CD4-positive, alpha-beta memory T cell (primary cell): Measurements from ENCODE around the gene DNAH10. TPM values are rescaled to one million over a fixed set of nuclear protein-coding genes. Genes with fewer than 3 reads are reported as not detected.

Experiments used
- CTCF ChIA-PET: fragments of 350-600 bp; sonication (Branson Sonifier 250); formaldehyde crosslinking; loops from one replicate; lab custom pipeline; 2021; ENCODE audit warnings: inconsistent platforms; ENCODE audit not compliant: partially characterized antibody; lab: Charles Lee
- POLR2A ChIA-PET: fragments of 350-600 bp; sonication (Branson Sonifier 250); formaldehyde crosslinking; loops from one replicate; lab custom pipeline; 2021; ENCODE audit not compliant: partially characterized antibody; lab: Charles Lee
- DNase-seq, 5 donors: peaks; one replicate each; pipeline versions ENCODE4 v3.0.0 to v3.0.0-alpha.2; 2020 to 2022; ENCODE audit warnings: mixed read lengths in 1 of 5
- H3K27ac ChIP-seq: one replicate; pipeline ENCODE4 v1.7.0; 2013; ENCODE audit warnings: low read depth, low read length
- H3K27me3 ChIP-seq: 2 replicates; pipeline ENCODE4 v1.7.0; 2013; ENCODE audit warnings: mild to moderate bottlenecking, low read length, moderate library complexity; ENCODE audit not compliant: insufficient read depth
- H3K36me3 ChIP-seq: 2 replicates; pipeline ENCODE4 v1.7.0; 2013; ENCODE audit warnings: mild to moderate bottlenecking, low read length, moderate library complexity; ENCODE audit not compliant: insufficient read depth
- H3K4me1 ChIP-seq: 2 replicates; pipeline ENCODE4 v1.7.0; 2013; ENCODE audit warnings: mild to moderate bottlenecking, low read length, moderate library complexity; ENCODE audit not compliant: insufficient read depth
- H3K4me3 ChIP-seq, 2 donors: one replicate each; pipeline ENCODE4 v1.7.0; 2013; ENCODE audit warnings: low read length in 2 of 2, mild to moderate bottlenecking in 1 of 2
- H3K9me3 ChIP-seq, 2 donors: one replicate each; pipeline ENCODE4 v1.7.0; 2013; ENCODE audit warnings: low read length in 2 of 2, control low read depth in 1 of 2; ENCODE audit not compliant: control insufficient read depth in 1 of 2
- H3K27ac Mint-ChIP-seq, 7 donors: one replicate each; pipeline ENCODE4 v1.8.0; 2020 to 2021; ENCODE audit warnings: mixed read lengths in 7 of 7, mild to moderate bottlenecking in 6 of 7, inconsistent platforms in 3 of 7, moderate library complexity in 3 of 7
- H3K27me3 Mint-ChIP-seq, 2 donors: one replicate each; pipeline ENCODE4 v1.8.0; 2020 to 2021; ENCODE audit warnings: mixed read lengths in 2 of 2
- H3K36me3 Mint-ChIP-seq, 2 donors: one replicate each; pipeline ENCODE4 v1.8.0; 2020 to 2021; ENCODE audit warnings: mixed read lengths in 2 of 2, inconsistent platforms in 1 of 2, mild to moderate bottlenecking in 1 of 2
- H3K4me1 Mint-ChIP-seq, 4 donors: one replicate each; pipeline ENCODE4 v1.8.0; 2020 to 2021; ENCODE audit warnings: mixed read lengths in 4 of 4, mild to moderate bottlenecking in 1 of 4
- H3K4me3 Mint-ChIP-seq, 8 donors: one replicate each; pipeline ENCODE4 v1.8.0; 2020 to 2021; ENCODE audit warnings: mixed read lengths in 8 of 8, mild to moderate bottlenecking in 7 of 8, moderate library complexity in 6 of 8, inconsistent platforms in 3 of 8
- H3K9me3 Mint-ChIP-seq, 8 donors: one replicate each; pipeline ENCODE4 v1.8.0; 2020 to 2021; ENCODE audit warnings: mixed read lengths in 8 of 8, mild to moderate bottlenecking in 5 of 8, inconsistent platforms in 3 of 8, moderate library complexity in 1 of 8
- intact Hi-C: fragments of 100-400 bp; cut with micrococcal nuclease; formaldehyde crosslinking; loops from one replicate; pipeline ENCODE4 v1.15.1; 2023
- polyA plus RNA-seq, 2 donors: library from polyadenylated mRNA; unstranded; fragments of 300-500 nt; fragmentation: Illumina TruSeq; gene quantifications; one replicate each; pipeline ENCODE4 v1.2.3, GENCODE V29; 2021
- total RNA-seq, 2 experiments: library from RNA; stranded (reverse); gene quantifications; one replicate each; pipeline ENCODE4 v1.2.3, GENCODE V29; 2021

DNAH10 gene
- total and polyA plus RNA-seq, 4 experiments from 2014 or later = 0.06 to 0.08 (median 0.06) TPM; not detected in 1

GRCh38 chr12:123720141-123720814 is 41.8 kb upstream of the DNAH10 start:
- Histone ChIP-seq H3K4me1 (peaks cover 3% of the 10 kb centered on the region), H3K27me3 (no peaks in the 10 kb centered on the region), H3K27ac (no peak overlapping the region), H3K9me3 (no peaks in the 10 kb centered on the region), H3K4me3 (no peak overlapping the region), H3K36me3 (peaks cover 5% of the 10 kb centered on the region)
- intact Hi-C loops = no loop called here
- Mint-ChIP-seq H3K36me3 (peaks cover 10 to 28% of the 10 kb centered on the region in 2 donors), H3K27me3 (no peaks in the 10 kb centered on the region), H3K9me3 (no peaks in the 10 kb centered on the region), H3K4me1 (peaks cover under 1 to 11% (median 5%) of the 10 kb centered on the region in 4 donors), H3K27ac (peak overlapping the region in 2 of 7 donors; percentile 7 to 73), H3K4me3 (no peak overlapping the region)
- ChIA-PET POLR2A (no interaction called here), CTCF (no interaction called here)
- no peak for DNase-seq

- Histone ChIP-seq H3K4me1 (no peaks in the 10 kb centered on the region), H3K36me3 (peaks cover 11% of the 10 kb centered on the region), H3K4me3 (no peak overlapping the region), H3K9me3 (no peaks in the 10 kb centered on the region), H3K27ac (no peak overlapping the region), H3K27me3 (no peaks in the 10 kb centered on the region)
- Mint-ChIP-seq H3K27ac (peak overlapping the region in 1 of 7 donors; percentile 19), H3K4me3 (no peak overlapping the region), H3K4me1 (peaks cover 0 to 10% (median 4%) of the 10 kb centered on the region in 4 donors), H3K36me3 (peaks cover 16 to 34% of the 10 kb centered on the region in 2 donors), H3K9me3 (no peaks in the 10 kb centered on the region), H3K27me3 (no peaks in the 10 kb centered on the region)
- POLR2A ChIA-PET = no interaction called here
- no peak for DNase-seq
- intact Hi-C loops = no loop called here
- CTCF ChIA-PET = no interaction called here
These were observed 40.9 kb upstream of the DNAH10 start for GRCh38 chr12:123721245-123721644.

- ChIA-PET CTCF (no interaction called here), POLR2A (no interaction called here)
- Mint-ChIP-seq H3K9me3 (no peaks in the 10 kb centered on the region), H3K27me3 (no peaks in the 10 kb centered on the region), H3K4me1 (peaks cover 0 to 10% (median 2%) of the 10 kb centered on the region in 4 donors), H3K27ac (no peak overlapping the region), H3K36me3 (peaks cover 24 to 51% of the 10 kb centered on the region in 2 donors), H3K4me3 (no peak overlapping the region)
- Histone ChIP-seq H3K27me3 (no peaks in the 10 kb centered on the region), H3K4me1 (no peaks in the 10 kb centered on the region), H3K36me3 (peaks cover 20% of the 10 kb centered on the region), H3K27ac (no peak overlapping the region), H3K9me3 (no peaks in the 10 kb centered on the region), H3K4me3 (no peak overlapping the region)
- no peak for DNase-seq
- intact Hi-C loops = no loop called here
These were observed 39.1 kb upstream of the DNAH10 start for GRCh38 chr12:123723011-123723410.

- intact Hi-C loops = no loop called here
- CTCF ChIA-PET = no interaction called here
- Mint-ChIP-seq H3K4me3 (peak overlapping the region in 3 of 8 donors; percentile 10 to 51 (median 32)), H3K4me1 (peaks cover 0 to 10% (median 2%) of the 10 kb centered on the region in 4 donors), H3K36me3 (peaks cover 29 to 55% of the 10 kb centered on the region in 2 donors), H3K9me3 (no peaks in the 10 kb centered on the region), H3K27me3 (no peaks in the 10 kb centered on the region), H3K27ac (peak overlapping the region in 3 of 7 donors; percentile 41 to 61 (median 47))
- POLR2A ChIA-PET = interaction anchor here (2.2 kb wide), 1 partner anchor 12 kb away, joined by 10 read pairs; the partner anchor contains the start of gene ATP6V0A2
- Histone ChIP-seq H3K36me3 (peaks cover 25% of the 10 kb centered on the region), H3K4me1 (no peaks in the 10 kb centered on the region), H3K9me3 (no peaks in the 10 kb centered on the region), H3K4me3 (no peak overlapping the region), H3K27me3 (no peaks in the 10 kb centered on the region), H3K27ac (no peak overlapping the region)
- no peak for DNase-seq
These were observed 38.3 kb upstream of the DNAH10 start for GRCh38 chr12:123723765-123724164.

GRCh38 chr12:123726244-123726643 is 35.9 kb upstream of the DNAH10 start:
- Mint-ChIP-seq H3K9me3 (no peaks in the 10 kb centered on the region), H3K27ac (peak overlapping the region in 1 of 7 donors; percentile 12), H3K4me3 (no peak overlapping the region), H3K4me1 (peaks cover 2 to 10% (median 2%) of the 10 kb centered on the region in 4 donors), H3K27me3 (no peaks in the 10 kb centered on the region), H3K36me3 (peaks cover 37 to 61% of the 10 kb centered on the region in 2 donors)
- no peak overlapping the region for H3K4me3 ChIP-seq
- CTCF ChIA-PET = no interaction called here
- no peaks in the 10 kb centered on the region for H3K9me3 ChIP-seq
- H3K36me3 ChIP-seq = peaks cover 28% of the 10 kb centered on the region
- no peak for DNase-seq
- intact Hi-C loops = no loop called here
- no peaks in the 10 kb centered on the region for H3K4me1 ChIP-seq
- H3K27ac ChIP-seq = no peak overlapping the region
- no peaks in the 10 kb centered on the region for H3K27me3 ChIP-seq
- POLR2A ChIA-PET = no interaction called here

- peaks cover 28% of the 10 kb centered on the region for H3K36me3 ChIP-seq
- intact Hi-C loops = no loop called here
- no peaks in the 10 kb centered on the region for H3K27me3 ChIP-seq
- H3K4me1 ChIP-seq = no peaks in the 10 kb centered on the region
- no peak overlapping the region for H3K4me3 ChIP-seq
- Mint-ChIP-seq H3K9me3 (no peaks in the 10 kb centered on the region), H3K4me3 (no peak overlapping the region), H3K27ac (no peak overlapping the region), H3K27me3 (no peaks in the 10 kb centered on the region), H3K4me1 (peaks cover 2 to 10% (median 4%) of the 10 kb centered on the region in 4 donors), H3K36me3 (peaks cover 44 to 63% of the 10 kb centered on the region in 2 donors)
- POLR2A ChIA-PET = no interaction called here
- no peak overlapping the region for H3K27ac ChIP-seq
- H3K9me3 ChIP-seq = no peaks in the 10 kb centered on the region
- no peak for DNase-seq
- CTCF ChIA-PET = no interaction called here
These were observed 35.1 kb upstream of the DNAH10 start for GRCh38 chr12:123726962-123727361.

GRCh38 chr12:123727878-123728277 is 34.2 kb upstream of the DNAH10 start:
- H3K9me3 Mint-ChIP-seq = no peaks in the 10 kb centered on the region
- Histone ChIP-seq H3K27me3 (no peaks in the 10 kb centered on the region), H3K36me3 (peaks cover 30% of the 10 kb centered on the region), H3K4me1 (no peaks in the 10 kb centered on the region), H3K27ac (no peak overlapping the region), H3K9me3 (no peaks in the 10 kb centered on the region), H3K4me3 (no peak overlapping the region)
- peaks cover 2 to 8% (median 4%) of the 10 kb centered on the region in 4 donors for H3K4me1 Mint-ChIP-seq
- H3K4me3 Mint-ChIP-seq = no peak overlapping the region
- intact Hi-C loops = no loop called here
- H3K27ac Mint-ChIP-seq = peak overlapping the region in 1 of 7 donors; percentile 57
- H3K27me3 Mint-ChIP-seq = no peaks in the 10 kb centered on the region
- DNase-seq = no peak
- ChIA-PET POLR2A (no interaction called here), CTCF (interaction anchor here (0.5 kb wide), 1 partner anchor 110 kb away, joined by 3 read pairs; no protein-coding TSS in a partner anchor)
- peaks cover 51 to 68% of the 10 kb centered on the region in 2 donors for H3K36me3 Mint-ChIP-seq
